GM19240 (cell line): ENCODE data around the gene CETP.
A peak's percentile ranks its signal among the peaks of the same experiment; 100 is the strongest.

ENCODE experiments used
- DNase-seq: peaks from one replicate; pipeline ENCODE4 v3.0.0; 2011; ENCODE audit warnings: low spot score; ENCODE audit not compliant: insufficient read length

CETP gene, protein sequence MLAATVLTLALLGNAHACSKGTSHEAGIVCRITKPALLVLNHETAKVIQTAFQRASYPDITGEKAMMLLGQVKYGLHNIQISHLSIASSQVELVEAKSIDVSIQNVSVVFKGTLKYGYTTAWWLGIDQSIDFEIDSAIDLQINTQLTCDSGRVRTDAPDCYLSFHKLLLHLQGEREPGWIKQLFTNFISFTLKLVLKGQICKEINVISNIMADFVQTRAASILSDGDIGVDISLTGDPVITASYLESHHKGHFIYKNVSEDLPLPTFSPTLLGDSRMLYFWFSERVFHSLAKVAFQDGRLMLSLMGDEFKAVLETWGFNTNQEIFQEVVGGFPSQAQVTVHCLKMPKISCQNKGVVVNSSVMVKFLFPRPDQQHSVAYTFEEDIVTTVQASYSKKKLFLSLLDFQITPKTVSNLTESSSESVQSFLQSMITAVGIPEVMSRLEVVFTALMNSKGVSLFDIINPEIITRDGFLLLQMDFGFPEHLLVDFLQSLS

DNA sequence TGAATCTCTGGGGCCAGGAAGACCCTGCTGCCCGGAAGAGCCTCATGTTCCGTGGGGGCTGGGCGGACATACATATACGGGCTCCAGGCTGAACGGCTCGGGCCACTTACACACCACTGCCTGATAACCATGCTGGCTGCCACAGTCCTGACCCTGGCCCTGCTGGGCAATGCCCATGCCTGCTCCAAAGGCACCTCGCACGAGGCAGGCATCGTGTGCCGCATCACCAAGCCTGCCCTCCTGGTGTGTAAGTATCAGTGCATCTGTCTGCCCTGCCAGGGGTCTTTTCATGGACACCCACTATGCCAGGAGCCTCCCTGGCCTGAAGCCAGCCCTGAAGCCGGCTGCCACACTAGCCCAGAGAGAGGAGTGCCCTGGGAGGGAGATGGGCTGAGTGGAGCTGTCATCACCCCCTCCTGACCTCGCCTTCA, at the start of gene CETP:
CETP (plus strand) TSS at position 100 of the 431 bp plus-strand sequence; CDS start at position 130, 30 bp downstream.
- DNase-seq: no peak

DNA sequence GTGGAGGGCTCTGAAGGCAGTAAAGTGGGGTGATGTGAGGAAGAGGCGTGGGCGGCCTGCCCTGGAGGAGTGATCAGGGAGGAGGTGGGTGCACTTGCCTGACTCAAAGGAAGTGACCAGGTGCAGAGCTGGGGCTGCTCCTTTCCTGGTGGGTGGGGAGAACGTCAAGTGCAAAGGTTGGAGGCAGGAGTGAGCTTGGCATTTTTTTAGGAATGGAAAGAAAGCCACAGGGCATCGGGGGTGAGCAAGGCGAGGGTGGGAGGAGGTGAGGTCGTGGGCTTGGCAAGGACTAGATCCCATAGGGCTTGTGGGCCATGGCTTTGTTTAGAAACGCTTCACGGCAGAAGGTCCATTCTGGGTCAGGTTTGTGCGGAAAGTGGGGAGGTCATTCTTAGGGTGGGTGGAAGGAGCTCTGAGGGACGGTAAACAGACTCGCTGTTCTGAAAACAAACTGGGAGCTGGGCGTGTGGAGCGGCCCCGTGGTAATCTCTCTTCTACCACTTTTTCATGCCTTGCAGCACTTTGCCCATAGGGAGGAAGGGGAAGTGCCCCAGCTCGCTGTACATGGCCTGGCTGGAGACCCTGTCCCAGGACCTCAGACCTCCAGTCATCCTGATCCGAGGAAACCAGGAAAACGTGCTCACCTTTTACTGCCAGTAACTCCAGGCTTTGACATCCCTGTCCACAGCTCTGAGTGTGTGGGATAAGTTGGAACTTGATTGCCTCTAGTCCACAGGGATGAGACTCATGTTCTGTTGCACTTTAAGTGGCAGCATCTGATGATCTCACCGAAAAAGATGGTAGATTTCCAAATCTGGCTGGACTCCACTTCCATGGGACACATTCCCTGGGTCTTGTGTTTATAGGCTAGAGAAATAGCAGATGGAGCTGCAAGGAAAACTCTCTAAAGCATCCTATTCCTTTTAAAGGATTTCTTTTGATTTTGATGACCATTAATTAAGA, 48.7 kb upstream of the CETP start:
- DNase-seq: no peak

DNA sequence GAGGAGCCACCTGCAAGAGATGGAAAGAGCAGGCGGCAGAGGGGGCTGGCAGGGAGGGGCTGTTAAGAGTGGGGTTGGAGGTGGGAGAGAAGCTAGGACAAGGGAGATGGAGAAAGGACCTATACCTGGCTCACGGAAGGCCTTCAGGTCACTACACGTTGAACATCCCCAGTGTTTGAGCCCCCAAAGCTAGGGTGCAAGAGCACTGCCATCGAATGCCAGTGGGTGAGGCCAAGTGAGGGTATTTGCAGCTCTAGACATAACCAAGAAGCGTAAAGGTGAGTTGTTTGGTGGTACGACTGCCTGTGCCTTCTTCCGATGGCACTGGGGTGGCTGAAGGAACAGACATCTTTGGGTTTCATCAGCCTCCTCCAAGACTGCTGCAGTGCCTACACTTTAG, 46.9 kb upstream of the CETP start:
- DNase-seq: no peak

DNA sequence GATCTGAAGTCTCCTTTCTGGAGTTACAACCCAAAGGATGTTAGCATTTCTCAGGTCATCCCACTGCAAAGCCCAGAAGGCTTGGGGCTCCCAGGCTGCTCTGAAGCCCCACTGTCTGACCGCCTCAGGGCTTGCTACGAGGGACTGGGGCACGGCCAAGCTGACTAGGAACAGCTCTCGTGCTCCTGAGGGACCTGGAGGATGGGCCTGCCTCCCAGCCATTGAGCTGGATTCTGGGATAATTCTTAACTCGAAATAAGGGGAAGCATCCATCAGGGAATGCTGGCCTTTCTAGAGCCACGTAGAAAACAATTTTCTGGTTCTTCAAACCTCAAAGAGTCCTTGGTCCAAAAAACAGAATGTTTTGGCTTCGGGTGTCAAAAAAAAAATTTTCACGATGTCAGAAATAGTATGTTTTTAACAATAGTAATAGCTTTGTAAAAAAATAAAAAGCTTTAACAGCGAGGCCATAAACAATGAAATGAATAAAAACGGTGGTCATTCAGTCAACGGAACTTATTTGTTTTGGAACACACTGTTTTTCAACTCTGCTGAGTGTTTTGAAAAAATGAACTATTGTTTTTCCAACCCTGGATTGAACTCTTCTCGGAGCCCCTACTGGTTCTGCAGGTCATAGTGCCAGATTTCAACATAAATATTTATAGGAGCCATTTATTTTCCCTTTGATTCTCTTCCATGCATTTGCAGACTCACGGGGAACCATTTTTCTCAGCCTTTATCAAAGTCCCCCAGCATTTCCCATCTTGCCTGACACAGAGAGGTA, 46.2 kb upstream of the CETP start:
- DNase-seq: no peak

DNA sequence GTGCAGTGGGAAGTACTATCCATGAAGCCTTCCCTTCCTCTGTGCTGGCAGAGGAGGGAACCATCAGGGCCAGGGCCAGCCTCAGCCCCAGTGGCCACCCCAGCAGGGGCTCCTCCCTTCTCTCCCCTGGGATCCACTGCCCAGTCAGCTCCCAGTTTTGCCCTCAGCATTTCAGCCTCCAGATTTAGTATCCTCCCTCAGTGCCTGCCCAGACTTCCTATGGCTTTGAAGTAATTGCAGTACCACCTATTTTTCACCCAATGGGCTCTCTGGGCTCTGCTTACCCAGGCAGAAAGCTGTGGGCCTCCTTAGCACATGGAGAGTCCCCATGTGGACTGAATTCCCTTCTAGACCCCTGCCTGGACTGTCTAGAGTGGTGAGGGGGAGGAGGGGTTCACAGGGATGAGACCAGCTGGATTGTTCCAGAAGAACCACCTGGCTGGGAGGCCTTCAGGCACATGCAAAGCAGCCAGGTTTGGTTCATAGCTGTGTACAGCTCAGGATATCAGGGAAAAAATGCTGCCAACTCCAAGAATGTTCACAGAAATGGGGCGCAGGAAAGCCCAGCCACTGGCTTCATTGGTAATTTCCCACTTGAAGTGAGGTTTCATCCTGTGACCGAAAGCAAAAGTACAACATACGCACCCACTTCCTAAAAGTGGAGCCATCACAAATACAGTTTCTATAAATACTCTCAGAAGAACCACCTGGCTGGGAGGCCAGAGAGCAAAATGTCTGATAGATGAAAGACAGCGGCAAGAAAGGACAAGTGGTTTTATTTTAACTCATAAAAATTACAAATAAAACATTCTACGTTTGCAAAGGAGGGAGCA, 45.0 kb upstream of the CETP start:
- DNase-seq: no peak

DNA sequence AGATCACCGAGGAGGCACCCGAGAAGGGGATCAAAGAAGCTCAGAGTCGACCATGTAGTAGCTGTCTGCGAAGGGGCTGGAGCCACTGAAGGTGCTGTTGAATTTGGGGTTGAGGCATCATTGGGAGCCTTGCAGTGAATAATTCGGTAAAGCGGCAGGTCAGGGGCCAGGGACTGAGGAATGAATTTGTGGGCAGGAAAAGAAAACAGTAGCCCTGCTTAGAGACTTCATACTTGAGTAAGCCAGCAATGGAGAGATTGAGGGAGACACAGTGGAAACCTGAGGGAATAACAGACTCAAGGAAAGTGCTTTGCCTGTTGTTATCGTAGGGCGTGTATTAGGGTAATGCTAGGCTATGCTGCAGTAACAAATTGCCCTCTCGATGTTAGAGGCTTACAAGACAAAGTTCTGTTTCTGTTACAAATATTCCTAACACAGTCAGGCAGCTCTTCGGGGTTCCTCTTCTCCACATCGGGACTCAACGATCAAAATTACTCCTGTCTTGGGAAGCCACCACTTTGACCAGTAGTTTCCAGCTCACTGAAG, 43.2 kb upstream of the CETP start:
- DNase-seq: no peak

DNA sequence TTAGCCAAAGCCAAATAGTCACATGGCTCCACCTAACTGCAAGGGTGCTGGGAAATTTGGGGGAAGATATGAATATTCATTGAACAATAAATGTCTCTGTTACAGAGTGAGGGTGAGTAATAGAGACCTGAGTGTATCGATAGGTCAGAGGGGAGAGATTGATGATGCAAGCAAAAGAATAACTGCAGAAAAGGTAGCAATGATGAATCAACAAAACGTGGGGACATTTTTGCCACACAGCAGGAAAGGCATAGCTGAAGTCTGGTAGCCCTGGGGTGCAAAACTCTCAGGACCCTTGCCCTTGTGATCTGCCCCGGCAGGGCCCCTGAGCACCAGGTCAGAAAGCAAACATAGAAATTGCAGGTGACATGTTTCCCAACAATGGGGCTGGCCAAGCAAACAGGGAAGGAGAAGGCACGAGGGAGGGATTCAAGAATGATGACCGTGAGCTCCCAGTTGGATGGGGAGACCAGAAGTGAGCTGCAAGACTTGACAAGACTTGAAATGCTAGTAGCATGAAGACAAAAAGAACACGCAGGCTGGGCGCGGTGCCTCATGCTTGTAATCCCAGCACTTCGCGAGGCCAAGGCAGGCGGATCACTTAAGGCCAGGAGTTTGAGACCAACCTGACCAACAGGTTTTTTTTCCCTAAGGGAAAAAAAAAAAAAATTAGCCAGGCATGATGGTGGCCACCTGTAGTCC, 42.5 kb upstream of the CETP start:
- no peak for DNase-seq

DNA sequence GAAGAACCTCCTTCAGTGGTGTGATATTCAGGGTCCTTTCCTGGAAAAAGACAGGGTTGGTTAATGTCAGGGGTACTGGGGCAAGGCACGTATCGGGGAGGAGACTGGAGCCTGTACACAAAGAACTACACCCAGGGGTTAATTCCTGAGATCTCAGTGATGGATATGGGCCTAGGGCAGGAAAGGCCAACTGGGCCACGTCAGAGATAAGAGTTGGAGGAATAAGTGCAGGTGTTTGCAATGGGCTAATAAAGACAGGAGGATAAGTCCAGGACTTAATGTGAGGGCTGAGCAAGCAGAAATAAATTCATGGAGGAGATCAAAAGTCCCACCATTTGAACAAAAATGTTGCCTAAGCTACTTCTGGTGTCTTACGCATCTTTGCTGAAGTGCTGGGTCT, 40.2 kb upstream of the CETP start:
- DNase-seq: no peak

DNA sequence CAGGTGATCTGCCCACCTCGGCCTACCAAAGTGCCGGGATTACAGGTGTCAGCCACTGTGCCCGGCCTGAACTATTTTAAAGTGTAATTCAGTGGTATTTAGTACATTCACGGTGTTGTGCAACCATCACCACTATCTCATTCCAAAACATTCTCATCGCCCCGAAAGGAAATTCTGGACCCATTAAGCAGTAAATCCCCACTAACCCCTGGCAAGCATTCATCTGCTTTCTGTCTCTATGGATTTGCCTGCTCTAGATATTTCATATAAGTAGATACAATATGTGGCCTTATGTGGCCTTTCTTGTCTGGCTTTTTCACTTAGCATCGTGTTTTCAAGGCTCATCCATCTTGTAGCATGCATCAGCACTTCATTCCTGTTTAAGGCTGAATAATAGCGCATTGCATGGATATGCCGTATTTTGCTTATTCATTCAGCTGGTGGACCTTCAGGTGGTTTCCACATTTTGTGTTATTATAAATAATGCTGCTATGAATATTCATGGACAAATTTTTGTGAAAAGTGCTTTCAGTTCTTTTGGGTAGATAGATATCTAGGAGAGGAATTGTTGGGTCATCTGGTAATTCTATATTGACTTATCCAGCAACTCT, 38.2 kb upstream of the CETP start:
- no peak for DNase-seq

DNA sequence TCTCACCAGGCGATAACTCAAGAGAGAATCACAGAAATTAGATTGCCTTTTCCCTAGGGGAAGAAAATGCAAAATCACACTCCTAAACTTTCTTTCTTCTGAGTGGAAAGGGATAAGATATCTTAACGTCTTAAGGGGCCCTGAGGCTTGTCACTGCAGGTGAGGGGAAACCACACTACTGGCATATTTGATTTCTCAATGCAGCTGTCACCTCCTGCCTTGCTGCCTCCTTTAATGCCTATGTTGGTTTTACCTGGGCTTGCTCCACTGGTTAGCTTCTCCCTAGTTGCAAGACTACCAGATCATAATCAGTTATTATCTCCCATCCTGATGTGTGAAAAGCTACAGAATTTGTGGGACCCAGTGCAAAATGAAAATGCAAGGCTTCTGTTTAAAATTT, 34.3 kb upstream of the CETP start:
- DNase-seq: no peak

DNA sequence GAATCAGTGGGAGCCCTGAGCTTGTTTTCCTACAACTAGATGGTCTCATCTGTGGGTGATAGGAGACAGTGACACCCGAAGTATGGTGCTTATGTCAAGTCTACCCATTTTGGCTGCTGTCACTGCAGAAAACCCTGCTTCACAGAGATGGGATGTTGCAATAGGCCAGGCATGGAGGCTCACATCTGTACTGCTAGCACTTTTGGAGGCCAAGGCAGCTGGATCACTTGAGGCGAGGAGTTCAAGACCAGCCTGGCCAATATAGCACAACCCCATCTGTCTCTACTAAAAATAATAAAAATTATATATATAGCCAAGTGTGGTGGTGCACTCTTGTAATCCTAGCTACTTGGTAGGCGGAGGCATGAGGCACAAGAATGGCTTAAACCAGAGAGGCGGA, 32.1 kb upstream of the CETP start:
- DNase-seq: no peak

DNA sequence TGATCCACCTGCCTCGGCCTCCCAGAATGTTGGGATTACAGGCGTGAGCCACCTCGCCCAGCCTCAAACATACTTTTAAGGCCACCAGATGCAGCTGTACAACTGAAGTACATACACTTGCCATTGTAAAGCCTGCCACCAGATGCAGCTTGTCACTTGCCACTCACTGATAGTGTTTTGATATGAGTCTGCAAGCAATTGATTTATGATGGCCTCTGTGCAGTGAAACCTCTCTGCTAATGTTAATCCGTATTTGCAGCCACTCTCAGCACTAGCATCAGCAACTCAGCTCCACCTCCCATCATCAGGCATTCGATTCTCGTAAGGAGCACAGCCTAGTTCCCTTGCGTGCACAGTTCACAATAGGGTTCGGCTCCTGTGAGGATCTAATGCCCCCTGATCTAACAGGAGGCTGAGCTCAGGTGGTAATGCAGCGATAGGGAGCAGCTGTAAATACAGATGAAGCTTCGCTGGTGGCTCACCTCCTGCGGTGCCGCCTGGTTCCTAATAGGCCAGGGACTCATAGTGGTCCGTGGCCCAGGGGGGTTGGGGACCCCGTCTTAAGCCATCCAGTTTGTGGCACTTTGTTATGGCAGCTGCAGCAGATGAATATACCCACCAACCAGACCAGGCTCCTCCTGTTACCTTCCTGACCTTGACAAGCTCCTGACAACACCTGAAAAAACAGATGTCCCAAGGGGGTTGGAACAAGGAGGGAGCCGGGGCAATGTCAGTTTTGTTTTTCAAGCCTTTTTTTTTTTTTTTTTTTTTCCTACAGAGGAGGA, 31.1 kb upstream of the CETP start:
- no peak for DNase-seq

DNA sequence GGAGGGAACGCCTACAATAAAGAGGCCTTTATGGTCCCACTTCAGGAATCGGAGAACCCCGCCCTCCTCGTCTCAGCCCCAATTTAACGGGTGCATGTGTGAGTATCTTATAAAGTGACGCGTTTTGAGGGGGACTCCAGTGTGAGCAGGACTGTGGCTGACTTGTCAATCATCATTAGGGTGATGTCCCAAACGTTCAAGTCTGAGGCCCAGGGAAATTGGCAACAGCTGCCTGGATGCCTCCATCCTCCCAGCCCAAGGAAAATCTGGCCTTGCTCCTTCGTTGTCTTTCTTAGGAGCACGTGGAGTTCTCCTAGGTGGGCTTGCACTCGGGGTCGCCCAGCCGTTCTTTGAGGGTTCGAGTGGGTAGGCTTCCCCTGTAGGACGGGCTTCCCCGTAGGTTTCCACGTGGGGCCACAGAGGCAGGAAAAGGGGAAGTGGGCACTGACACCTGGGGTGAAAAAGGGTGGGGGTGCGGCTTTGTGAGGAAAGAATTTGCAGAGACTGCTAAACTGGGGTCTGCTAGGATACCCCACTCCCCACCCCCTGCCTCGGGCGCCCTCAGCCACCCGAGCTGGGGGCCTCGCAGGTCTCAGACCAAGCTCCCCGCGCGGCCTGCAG, 30.4 kb upstream of the CETP start:
- no peak for DNase-seq

DNA sequence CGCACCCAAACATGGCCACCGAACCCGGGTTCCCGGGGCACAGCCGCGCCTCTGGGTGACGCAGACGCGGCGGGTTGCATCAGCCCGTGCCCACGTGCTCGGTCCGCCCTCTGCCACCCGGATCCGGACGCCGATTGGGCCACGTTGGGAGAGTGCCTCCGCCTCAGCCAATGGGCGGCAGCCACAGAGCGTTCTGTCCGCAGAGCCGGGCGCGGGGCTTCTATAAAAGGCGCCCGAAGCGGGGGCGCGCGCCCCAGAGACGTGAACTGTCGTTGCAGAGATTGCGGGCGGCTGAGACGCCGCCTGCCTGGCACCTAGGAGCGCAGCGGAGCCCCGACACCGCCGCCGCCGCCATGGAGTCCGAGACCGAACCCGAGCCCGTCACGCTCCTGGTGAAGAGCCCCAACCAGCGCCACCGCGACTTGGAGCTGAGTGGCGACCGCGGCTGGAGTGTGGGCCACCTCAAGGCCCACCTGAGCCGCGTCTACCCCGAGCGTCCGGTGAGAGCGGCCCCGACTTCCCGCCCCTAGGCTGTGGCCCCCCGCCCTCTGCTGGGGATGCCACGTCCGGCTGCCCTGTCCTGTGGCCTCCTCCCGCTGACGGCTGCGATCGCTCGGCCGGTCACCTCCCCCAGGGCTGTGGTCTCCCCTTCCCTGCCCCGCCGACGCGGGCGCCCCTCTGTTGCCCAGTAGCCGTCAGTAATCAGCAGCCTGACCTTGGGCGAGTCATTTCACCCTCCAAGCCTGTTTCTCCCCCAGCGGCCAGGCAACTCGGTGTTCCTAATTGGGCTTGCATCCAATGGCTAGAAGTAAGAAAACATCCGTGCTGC, 29.6 kb upstream of the CETP start, which contains the start of gene HERPUD1:
HERPUD1 (plus strand) TSS at position 251 of the 829 bp plus-strand sequence; CDS start at position 354, 103 bp downstream.
- DNase-seq: peak; percentile 93

DNA sequence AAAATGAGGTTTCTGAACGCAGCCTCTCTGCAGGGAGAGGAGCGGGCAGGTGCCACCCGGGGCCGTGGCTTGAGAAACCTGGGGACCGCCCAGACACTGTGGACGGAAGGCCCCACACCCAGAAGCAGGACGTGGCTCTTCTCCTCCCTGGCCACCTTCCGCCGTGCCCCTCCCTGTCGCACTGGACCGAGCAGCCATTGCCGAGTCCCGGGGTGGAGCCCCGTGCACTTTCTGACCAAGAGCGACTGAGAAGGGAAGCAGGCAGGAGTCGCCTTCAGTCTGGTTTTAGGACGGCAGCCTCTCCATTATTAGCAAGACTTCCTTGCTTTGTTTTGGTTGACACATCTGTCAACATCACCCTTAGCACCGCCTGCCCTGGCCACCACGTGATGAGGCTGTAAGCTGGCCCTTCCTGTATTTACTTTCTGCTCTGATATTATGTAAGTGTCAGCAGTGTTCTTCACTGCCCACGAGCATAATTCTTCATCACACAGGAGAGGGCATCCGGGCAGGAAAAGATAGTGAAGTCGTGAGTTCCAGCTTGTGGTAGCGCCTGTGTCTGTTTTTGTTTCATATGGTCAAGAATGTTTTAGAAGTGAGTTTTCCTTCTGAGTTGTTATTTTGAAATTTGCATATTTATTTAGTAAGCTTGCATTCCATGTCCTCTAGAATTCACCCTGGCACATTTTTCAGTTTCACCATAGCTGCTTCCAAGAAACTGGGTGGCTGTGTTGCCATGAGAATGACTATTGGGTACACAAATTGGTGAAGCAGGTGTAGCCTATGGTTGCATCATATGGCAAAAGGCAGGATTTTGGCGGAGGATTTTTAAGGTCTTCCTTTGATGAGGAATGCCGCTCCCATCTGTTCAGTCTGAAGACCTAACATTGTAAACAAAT, 28.8 kb upstream of the CETP start:
- DNase-seq: no peak
